HG03175 (cell line): ENCODE data around the gene ZNF124.

Experiments
- ATAC-seq: cut with Tn5 transposase; IDR thresholded peaks from one replicate; pipeline ENCODE4 v1.9.1; 2021; ENCODE audit warnings: mild to moderate bottlenecking, moderate library complexity; ENCODE audit not compliant: unreplicated experiment

The ZNF124 gene

GRCh38 chr1:247114351-247115140 is 57.3 kb downstream of the ZNF124 start:
- ATAC-seq: no peak

GRCh38 chr1:247113733-247114271 is 58.0 kb downstream of the ZNF124 start:
- ATAC-seq: no peak

- no peak for ATAC-seq
Measured at GRCh38 chr1:247113094-247113497, 58.7 kb downstream of the ZNF124 start.

- ATAC-seq: no peak
Measured at GRCh38 chr1:247112479-247112781, 59.4 kb downstream of the ZNF124 start.

GRCh38 chr1:247111700-247112478 is 59.9 kb downstream of the ZNF124 start:
- ATAC-seq: no peak

GRCh38 chr1:247111259-247111699 is 60.5 kb downstream of the ZNF124 start:
- no peak for ATAC-seq

GRCh38 chr1:247110627-247111258 is 61.1 kb downstream of the ZNF124 start:
- ATAC-seq: no peak

- ATAC-seq: no peak
Measured at GRCh38 chr1:247107694-247108093, 64.1 kb downstream of the ZNF124 start.

GRCh38 chr1:247105966-247106365 is 65.9 kb downstream of the ZNF124 start:
- ATAC-seq: no peak
